NCI-H748 (cell line): ENCODE data around the gene CDK19.
"Not testable (repeated sequence)": the region's sequence is repeated elsewhere in the genome, so short reads cannot be mapped to it uniquely, and the experiment has no call there.

Experiments
- DNase-seq: peaks from one replicate; lab custom pipeline; 2025; ENCODE audit not compliant: unreplicated experiment; lab: John Stamatoyannopoulos, UW

The CDK19 gene

GRCh38 chr6:110815411-110816409, at the start of gene CDK19:
TSS of gene CDK19 (minus strand) at chr6:110815469. CDS start at chr6:110815136, 333 bp downstream.
- DNase-seq, result peak; percentile 99

- DNase-seq, result peak; percentile 31
These were observed 49.6 kb upstream of the CDK19 start for GRCh38 chr6:110864824-110865223.

GRCh38 chr6:110859335-110859792, 44.1 kb upstream of the CDK19 start:
- DNase-seq, result no peak

GRCh38 chr6:110858562-110859214, 43.4 kb upstream of the CDK19 start:
- DNase-seq, result no peak

- DNase-seq, result no peak
These were observed 42.7 kb upstream of the CDK19 start for GRCh38 chr6:110858016-110858415.

- DNase-seq, result no peak
These were observed 41.0 kb upstream of the CDK19 start for GRCh38 chr6:110856296-110856695.

- no peak for DNase-seq
These were observed 38.6 kb upstream of the CDK19 start for GRCh38 chr6:110853754-110854477.

- DNase-seq, result no peak
These were observed 37.5 kb upstream of the CDK19 start for GRCh38 chr6:110852773-110853172.

- DNase-seq, result no peak
These were observed 34.5 kb upstream of the CDK19 start for GRCh38 chr6:110849781-110850180.

- DNase-seq, result no peak
These were observed 26.0 kb upstream of the CDK19 start for GRCh38 chr6:110841266-110841665.

GRCh38 chr6:110835751-110836150, 20.5 kb upstream of the CDK19 start:
- not testable (repeated sequence) for DNase-seq

GRCh38 chr6:110833831-110834230, 18.6 kb upstream of the CDK19 start:
- DNase-seq, result no peak

GRCh38 chr6:110831405-110831804, 16.1 kb upstream of the CDK19 start:
- no peak for DNase-seq

- DNase-seq, result no peak
These were observed 13.1 kb upstream of the CDK19 start for GRCh38 chr6:110828396-110828795.

GRCh38 chr6:110826236-110827129, 11.2 kb upstream of the CDK19 start:
- no peak for DNase-seq

GRCh38 chr6:110823146-110823545, 7.9 kb upstream of the CDK19 start:
- no peak for DNase-seq

- no peak for DNase-seq
These were observed 7.0 kb upstream of the CDK19 start for GRCh38 chr6:110822249-110822648.

- DNase-seq, result no peak
These were observed 1.4 kb upstream of the CDK19 start for GRCh38 chr6:110816677-110817076.

- no peak for DNase-seq
These were observed 256 bp downstream of the CDK19 start for GRCh38 chr6:110815015-110815410.
